Fibroblast of the aortic adventitia (primary cell): ENCODE results near the gene TMEM97. TPM values are rescaled to one million over a fixed set of nuclear protein-coding genes. Genes with fewer than 3 reads are reported as not detected.

ENCODE experiments used
- DNase-seq: peaks from one replicate; pipeline ENCODE4 v3.0.0-alpha.2; 2010; ENCODE audit warnings: low read depth
- H3K4me3 ChIP-seq: 2 replicates; pipeline ENCODE4 v1.5.1; 2011; ENCODE audit warnings: low read depth, mild to moderate bottlenecking, control low read depth, low read length, moderate library complexity
- CTCF ChIP-seq: IDR thresholded peaks from 2 replicates; pipeline ENCODE4 v1.5.1; 2011; ENCODE audit warnings: mild to moderate bottlenecking, low read length, control low read depth, inconsistent platforms; ENCODE audit not compliant: insufficient read depth
- total RNA-seq: library from RNA; depleted of rRNA; stranded (reverse); fragments of >200 nt; gene quantifications from 2 replicates; pipeline ENCODE4 v1.2.3, GENCODE V29; 2012; ENCODE audit warnings: low replicate concordance

Gene TMEM97
- total RNA-seq, 1 donor = 20.5 TPM

- DNase-seq = no peak
- no peak overlapping the region for H3K4me3 ChIP-seq
- TF ChIP-seq CTCF = no peak
Measured at GRCh38 chr17:28317099-28317965, 1.7 kb upstream of the TMEM97 start.

GRCh38 chr17:28317966-28318758, 838 bp upstream of the TMEM97 start:
- peak overlapping the region; percentile 83 for H3K4me3 ChIP-seq
- no peak for TF ChIP-seq CTCF
- no peak for DNase-seq

- DNase-seq = no peak
- peak overlapping the region; percentile 83 for H3K4me3 ChIP-seq
- no peak for TF ChIP-seq CTCF
Measured at GRCh38 chr17:28319598-28319935, 567 bp downstream of the TMEM97 start.

GRCh38 chr17:28320215-28321061, 1.4 kb downstream of the TMEM97 start:
- no peak for DNase-seq
- peak overlapping the region; percentile 16 for H3K4me3 ChIP-seq
- TF ChIP-seq CTCF = no peak

GRCh38 chr17:28324267-28324745, 5.3 kb downstream of the TMEM97 start:
- no peak overlapping the region for H3K4me3 ChIP-seq
- no peak for TF ChIP-seq CTCF
- DNase-seq = no peak

GRCh38 chr17:28324781-28325180, 5.8 kb downstream of the TMEM97 start:
- TF ChIP-seq CTCF = no peak
- H3K4me3 ChIP-seq = no peak overlapping the region
- no peak for DNase-seq
